GM23338 (cell line): Measurements from ENCODE around the gene MAGOHB.

Experiments
- CREB1 ChIP-seq: fragments of 250-450 bp; sonication (Bioruptor Pico); IDR thresholded peaks from 2 replicates; pipeline ENCODE4 v1.5.0; 2020; ENCODE audit warnings: low read depth, mild to moderate bottlenecking, moderate library complexity
- CTCF ChIP-seq, 2 experiments: fragments of 200-600 bp in 1 of 2; sonication (generic) in 1 of 2; conservative IDR thresholded peaks; 2 replicates each; pipeline versions ENCODE4 v1.5.1 to v1.6.1; 2016 to 2017; ENCODE audit warnings: antibody characterized with exemption in 2 of 2, low read depth in 2 of 2, mild to moderate bottlenecking in 2 of 2, moderate library complexity in 1 of 2
- EZH2 ChIP-seq: fragments of 200-600 bp; sonication (generic); IDR thresholded peaks from one replicate; pipeline ENCODE4 v1.8.0; 2017; ENCODE audit warnings: antibody characterized with exemption, mild to moderate bottlenecking, low read depth; ENCODE audit not compliant: unreplicated experiment
- JUNB ChIP-seq: IDR thresholded peaks from one replicate; pipeline ENCODE4 v1.6.1; 2016; ENCODE audit warnings: antibody characterized with exemption; ENCODE audit not compliant: unreplicated experiment
- POLR2AphosphoS5 ChIP-seq: IDR thresholded peaks from 2 replicates; pipeline ENCODE4 v1.6.1; 2016; ENCODE audit warnings: antibody characterized with exemption, low read depth
- TF ChIP-seq, protein P1 (sequence below): IDR thresholded peaks from one replicate; pipeline ENCODE4 v1.6.1; 2018; ENCODE audit warnings: antibody characterized with exemption; ENCODE audit not compliant: unreplicated experiment

GRCh38 chr12:10610188-10610587 lies 3.2 kb downstream of the MAGOHB start:
- TF ChIP-seq CREB1 (CRISPR knock-in tag) (no peak), JUNB (no peak), EZH2 (no peak), POLR2AphosphoS5 (no peak), CTCF (conservative IDR thresholded peaks at IDR 0.05; ENCODE audit: low read depth in 2 of 2) (no peak)
- TF ChIP-seq, protein P1, sequence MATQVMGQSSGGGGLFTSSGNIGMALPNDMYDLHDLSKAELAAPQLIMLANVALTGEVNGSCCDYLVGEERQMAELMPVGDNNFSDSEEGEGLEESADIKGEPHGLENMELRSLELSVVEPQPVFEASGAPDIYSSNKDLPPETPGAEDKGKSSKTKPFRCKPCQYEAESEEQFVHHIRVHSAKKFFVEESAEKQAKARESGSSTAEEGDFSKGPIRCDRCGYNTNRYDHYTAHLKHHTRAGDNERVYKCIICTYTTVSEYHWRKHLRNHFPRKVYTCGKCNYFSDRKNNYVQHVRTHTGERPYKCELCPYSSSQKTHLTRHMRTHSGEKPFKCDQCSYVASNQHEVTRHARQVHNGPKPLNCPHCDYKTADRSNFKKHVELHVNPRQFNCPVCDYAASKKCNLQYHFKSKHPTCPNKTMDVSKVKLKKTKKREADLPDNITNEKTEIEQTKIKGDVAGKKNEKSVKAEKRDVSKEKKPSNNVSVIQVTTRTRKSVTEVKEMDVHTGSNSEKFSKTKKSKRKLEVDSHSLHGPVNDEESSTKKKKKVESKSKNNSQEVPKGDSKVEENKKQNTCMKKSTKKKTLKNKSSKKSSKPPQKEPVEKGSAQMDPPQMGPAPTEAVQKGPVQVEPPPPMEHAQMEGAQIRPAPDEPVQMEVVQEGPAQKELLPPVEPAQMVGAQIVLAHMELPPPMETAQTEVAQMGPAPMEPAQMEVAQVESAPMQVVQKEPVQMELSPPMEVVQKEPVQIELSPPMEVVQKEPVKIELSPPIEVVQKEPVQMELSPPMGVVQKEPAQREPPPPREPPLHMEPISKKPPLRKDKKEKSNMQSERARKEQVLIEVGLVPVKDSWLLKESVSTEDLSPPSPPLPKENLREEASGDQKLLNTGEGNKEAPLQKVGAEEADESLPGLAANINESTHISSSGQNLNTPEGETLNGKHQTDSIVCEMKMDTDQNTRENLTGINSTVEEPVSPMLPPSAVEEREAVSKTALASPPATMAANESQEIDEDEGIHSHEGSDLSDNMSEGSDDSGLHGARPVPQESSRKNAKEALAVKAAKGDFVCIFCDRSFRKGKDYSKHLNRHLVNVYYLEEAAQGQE: no peak
